Measurements from ENCODE around the gene CTNNA3. TPM values are rescaled to one million over a fixed set of nuclear protein-coding genes. Genes with fewer than 3 reads are reported as not detected.

The CTNNA3 gene
- total RNA-seq, 1 donor from 2014 or later = under 0.01 TPM

GRCh38 chr10:66625709-66626590 is 1070.0 kb downstream of the CTNNA3 start:
- no peak for DNase-seq

DNA sequence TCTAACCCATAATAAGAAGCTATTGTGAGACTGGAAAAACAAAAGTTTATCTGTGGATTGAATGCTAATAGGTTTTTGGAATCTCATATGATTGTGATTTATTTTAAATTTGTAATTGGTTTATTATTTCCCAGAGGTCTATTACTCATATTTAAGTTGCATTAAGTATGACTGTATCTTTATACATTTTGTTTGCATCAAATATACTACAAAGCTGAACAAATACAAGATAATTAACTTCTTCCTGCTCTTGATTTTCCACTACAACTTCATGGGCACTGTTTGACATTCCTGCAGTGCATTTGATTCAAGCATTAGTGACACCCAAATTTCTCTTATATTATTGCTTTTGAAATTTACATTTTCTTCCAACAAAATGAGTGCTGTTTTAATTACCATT is 1073.9 kb downstream of the CTNNA3 start:
- DNase-seq = no peak

DNA sequence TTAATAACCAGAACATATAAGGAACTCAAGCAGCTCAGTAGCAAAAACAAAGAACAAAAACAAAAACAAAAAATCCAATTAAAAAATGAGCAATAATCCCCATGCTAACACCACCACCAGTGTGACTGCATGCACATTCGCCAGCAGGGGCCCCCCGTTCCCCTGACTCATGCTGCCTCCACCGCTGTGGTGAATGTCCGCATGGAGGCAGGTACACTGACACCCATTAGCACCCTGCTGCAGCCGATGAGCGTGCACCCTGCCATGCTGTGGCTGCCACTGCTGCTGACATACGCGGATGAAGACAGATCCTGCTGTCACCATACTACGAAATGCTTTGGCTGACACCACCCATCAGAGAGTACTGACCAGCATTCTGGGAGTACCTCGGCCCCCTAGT is 1091.8 kb downstream of the CTNNA3 start:
- DNase-seq = no peak

DNA sequence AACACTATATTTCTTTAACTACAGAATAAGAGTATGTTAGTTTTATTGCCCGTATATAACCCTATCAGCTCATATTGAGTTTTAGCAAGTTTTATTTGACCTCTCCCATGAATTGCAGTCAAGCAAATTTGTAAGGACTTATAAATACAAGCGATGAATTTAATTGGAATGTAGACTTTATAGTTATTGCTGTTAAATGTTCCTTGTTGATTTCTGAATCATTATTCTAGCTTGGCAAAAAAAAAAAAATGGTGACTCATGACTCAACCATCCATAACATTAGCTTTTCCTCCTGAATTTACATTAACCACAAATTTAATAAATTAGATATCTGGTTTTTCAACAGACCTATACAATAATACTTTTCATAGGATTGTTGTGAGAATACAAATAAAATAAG is 1104.1 kb downstream of the CTNNA3 start:
- DNase-seq = no peak

DNA sequence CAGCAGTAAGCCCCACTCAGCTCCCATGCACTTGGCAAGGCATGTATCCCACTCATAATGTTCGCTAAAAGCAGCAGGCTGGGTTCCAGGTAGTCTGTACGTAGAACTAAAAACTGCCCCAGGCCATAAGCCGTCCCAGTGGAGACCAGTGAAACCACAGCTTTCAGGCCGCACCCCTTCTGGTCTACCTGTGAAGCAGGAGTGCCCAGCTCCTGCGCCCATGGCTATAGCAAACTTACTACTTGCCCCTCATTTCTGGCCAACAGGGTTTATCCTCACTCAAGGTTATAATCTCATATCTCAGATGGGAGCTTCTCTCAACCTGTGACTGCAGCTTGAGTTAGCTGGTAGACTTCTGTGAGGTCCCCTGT is 1108.3 kb downstream of the CTNNA3 start:
- DNase-seq = no peak

GRCh38 chr10:66586897-66587679 is 1108.9 kb downstream of the CTNNA3 start:
- DNase-seq = no peak

DNA sequence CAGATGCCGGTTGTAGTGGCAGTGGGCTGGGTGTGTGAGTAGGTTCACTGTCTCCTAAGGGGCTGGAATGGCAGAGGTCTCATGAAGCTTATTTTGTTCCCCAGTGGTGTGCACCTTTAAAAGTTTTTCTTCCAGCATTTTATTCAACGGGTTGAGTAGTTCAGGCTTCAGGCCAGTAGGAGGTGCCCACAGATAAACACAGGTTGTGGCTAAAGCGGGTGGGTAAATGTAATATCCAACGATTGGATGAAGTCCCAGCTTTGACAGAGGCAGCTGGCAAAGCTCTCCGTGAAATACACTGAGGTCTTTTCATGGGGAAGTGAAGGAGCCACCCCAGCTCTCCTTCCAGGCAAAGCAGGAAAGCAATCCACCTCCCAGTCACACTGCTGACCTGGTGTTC is 1109.9 kb downstream of the CTNNA3 start:
- DNase-seq = no peak

- DNase-seq = no peak
These were observed 1120.6 kb downstream of the CTNNA3 start for GRCh38 chr10:66575251-66575855.

GRCh38 chr10:66572700-66573099 is 1123.3 kb downstream of the CTNNA3 start:
- no peak for DNase-seq

- no peak for DNase-seq
These were observed 1130.0 kb downstream of the CTNNA3 start for GRCh38 chr10:66565999-66566398.

DNA sequence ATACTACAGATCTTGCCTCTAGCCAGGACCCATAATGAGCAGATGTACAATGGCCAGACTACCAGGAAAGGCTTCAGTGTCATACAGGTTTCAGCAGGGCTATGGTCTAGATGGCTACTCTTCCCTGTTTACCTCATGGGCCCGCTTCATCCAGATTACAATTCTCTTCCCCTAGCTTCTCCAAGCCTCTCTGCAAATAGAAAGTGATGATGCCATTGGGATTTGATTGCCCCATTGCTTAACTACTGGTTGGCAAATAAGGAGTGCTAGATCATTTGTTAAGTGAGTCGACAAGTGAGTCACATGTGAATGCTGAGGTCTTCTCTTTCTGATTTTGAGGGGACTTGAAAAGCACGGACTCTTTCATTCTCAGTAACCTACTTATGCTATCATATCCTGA is 1131.7 kb downstream of the CTNNA3 start:
- no peak for DNase-seq

DNA sequence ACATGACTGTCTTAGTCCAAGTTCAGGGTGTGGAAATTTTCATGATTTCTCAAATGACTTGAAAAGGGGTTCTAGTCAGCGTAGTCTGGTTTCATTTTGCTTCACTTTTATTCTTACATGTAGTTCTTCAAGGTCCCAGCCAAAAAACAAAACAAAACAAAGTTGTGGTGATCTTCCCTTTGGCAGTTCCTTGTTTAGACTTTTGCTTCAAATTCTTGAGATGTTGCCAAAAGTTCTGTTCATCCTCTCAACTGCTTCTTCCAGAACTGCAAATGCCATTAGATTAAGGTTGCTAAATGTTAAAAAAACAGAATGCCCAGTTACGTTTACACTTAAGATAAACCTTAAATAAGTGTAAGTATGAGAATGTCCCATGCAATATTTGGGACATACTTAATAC is 1140.9 kb downstream of the CTNNA3 start:
- DNase-seq = no peak

- no peak for DNase-seq
These were observed 1143.7 kb downstream of the CTNNA3 start for GRCh38 chr10:66552331-66552730.

DNA sequence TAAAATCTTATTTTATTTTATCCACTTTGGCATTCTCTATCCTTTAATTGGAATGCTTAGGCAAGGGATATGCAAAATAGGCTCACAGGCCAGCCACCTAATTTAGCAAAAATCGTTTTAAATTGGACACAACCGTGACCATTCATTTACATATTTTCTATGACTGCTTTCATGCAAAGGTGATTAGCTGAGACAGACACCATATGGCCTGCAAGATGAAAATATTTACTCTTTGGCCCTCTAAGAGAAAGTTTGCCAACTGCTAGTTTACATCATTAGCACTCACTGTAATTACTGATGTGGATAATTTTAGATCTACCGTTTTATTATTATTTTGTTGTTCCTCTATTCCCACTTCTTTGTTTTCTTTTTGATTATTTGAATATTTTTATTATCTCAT is 1145.6 kb downstream of the CTNNA3 start:
- DNase-seq = no peak

- DNase-seq = no peak
These were observed 1157.1 kb downstream of the CTNNA3 start for GRCh38 chr10:66538908-66539307.

- no peak for DNase-seq
These were observed 1157.6 kb downstream of the CTNNA3 start for GRCh38 chr10:66538371-66538770.

DNA sequence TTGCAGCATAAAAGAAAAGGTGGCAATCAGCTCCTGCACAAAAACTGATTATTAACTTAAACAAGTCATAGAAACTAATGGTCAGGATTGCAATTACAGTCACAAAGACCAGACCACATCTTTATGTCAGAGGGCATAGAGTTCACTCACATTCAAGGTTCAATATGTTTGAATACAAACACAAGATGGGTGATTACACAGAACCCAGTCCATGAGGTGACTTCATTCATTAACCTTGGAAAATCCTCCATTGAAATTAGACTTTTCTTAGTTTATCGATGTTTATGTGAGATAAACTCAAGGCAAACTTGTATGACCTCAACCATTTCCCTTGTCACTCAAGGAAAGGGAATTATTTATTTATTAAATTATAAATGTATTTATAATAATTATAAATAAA is 1158.8 kb downstream of the CTNNA3 start:
- no peak for DNase-seq

- no peak for DNase-seq
These were observed 1160.6 kb downstream of the CTNNA3 start for GRCh38 chr10:66535439-66535838.

- no peak for DNase-seq
These were observed 1161.1 kb downstream of the CTNNA3 start for GRCh38 chr10:66534866-66535265.

GRCh38 chr10:66521506-66521905 is 1174.5 kb downstream of the CTNNA3 start:
- DNase-seq = no peak

DNA sequence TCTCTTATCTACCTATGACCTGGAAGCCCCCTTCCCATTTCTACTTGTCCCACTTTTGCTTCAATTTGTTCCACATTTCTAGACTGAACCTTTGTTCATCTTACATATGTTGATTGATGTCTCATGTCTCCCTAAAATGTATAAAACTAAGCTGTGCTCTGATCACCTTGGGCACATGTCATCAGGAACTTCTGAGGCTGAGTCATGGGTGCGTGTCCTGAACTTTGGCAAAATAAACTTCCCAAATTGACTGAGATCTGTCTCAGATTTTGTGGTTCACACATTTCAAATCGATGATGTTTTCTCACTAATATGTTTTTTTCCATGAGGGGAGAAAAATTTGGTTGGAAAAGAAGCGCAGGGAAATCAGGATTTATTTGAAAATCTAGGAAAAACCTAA is 1176.4 kb downstream of the CTNNA3 start:
- DNase-seq = no peak

- no peak for DNase-seq
These were observed 1181.3 kb downstream of the CTNNA3 start for GRCh38 chr10:66514666-66515065.

DNA sequence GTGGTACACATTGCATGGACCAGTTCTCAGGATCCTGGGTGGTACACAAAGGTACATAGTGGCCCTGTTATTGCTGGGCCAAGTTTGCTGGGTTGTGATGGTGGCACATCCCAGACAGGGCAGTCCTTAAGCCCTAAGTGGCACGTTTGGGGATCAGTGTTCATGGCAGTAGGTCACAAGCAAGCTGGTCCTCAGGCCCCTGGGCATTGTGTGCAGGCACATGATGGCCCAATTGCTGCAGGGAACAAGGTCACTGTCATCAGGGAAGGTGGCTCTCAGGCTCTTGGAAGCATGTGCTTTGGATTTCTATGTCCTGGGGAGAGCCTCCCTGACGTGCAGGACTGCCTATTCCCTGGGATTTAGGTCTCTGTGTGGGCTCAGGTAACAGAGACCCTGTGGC is 1182.5 kb downstream of the CTNNA3 start:
- no peak for DNase-seq

All from dermis blood vessel endothelial cell (primary cell).